ENCODE results near the gene ERI2.
"Not testable (repeated sequence)": the region's sequence is repeated elsewhere in the genome, so short reads cannot be mapped to it uniquely, and the experiment has no call there.

Gene ERI2

DNA sequence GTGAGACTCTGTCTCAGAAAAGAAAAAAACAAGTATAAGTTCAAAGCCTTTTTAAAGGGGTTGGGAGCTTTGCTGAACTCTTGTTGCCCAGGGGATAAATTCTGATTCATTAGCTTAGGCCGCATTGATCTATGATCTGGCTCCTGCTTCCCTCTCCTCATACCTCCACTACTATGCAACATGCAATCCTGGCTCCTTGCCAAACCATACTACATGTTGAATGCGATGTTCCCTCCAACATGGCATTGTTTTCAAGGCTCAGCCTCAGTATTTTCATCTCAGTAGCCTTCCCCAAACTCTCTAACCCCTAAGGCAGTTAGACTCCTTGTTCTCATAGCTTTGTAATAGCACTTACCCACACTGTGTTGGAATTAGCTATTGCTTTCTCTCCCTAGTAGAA lies 6.2 kb upstream of the ERI2 start:
- DNase-seq: no peak

DNA sequence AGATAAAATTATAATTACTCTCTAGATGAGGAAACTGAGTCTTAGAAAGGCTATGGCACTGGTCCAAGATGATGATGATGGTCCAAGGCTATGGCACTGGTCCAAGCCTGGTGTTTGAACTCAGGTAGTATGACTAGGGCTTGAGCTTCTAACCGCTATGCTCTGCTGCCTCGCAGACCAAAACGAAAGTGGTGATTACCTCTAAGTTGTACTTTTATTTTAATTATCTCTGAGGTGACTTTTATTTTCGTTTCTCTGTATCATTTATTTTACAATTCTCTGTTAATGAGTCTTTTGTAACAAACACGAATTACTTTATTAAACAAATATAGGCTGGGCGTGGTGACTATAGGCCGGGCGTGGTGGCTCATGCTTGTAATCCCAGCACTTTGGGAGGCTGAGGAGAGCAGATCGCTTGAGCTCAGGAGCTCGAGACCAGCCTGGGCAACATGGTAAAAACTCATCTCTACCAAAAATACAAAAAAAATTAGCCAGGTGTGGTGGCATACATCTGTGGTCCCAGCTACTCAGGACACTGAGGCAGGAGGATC lies 5.7 kb upstream of the ERI2 start:
- no peak for DNase-seq

DNA sequence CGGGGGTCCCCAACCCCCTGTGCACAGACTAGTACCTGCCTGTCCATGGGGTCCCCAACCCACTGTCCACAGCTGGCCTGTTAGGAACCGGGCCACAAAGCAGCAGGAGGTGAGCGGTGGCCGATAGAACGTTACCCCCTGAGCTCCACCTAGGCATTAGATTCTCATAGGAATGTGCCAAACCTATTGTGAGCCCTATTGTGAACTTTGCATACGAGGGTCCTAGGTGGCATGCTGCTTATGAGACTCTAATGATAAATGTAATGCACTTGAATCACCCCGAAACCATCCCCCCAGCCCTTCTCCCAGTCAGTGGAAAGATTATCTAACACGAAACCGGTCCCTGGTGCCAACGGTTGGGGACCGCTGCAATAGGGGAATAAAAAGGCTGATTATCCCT lies 1.6 kb upstream of the ERI2 start:
- DNase-seq: no peak

DNA sequence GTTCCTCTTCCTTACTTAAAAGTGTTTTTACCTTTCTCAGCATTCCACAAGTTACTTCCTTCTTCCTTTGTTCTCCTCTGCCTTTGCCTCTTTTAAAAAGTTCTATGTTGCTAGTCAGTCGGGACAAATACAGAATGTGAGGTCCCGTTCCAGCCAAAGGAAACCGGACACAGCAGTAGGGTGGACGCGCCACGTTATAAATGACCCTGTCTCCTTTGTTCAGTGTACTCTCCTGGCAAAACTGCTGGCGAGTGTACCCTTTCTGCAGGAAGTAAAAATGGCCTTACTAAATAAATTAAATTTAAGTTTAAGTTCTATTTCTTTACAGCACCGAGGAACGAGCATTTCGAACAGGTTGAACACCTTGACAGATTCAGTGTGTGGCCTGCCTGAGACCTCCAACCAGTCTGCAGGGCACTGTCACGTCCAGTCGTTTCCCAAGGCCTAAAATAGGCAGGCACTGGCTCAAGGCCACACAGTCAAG lies 546 bp downstream of the ERI2 start:
- DNase-seq: not testable (repeated sequence)

DNA sequence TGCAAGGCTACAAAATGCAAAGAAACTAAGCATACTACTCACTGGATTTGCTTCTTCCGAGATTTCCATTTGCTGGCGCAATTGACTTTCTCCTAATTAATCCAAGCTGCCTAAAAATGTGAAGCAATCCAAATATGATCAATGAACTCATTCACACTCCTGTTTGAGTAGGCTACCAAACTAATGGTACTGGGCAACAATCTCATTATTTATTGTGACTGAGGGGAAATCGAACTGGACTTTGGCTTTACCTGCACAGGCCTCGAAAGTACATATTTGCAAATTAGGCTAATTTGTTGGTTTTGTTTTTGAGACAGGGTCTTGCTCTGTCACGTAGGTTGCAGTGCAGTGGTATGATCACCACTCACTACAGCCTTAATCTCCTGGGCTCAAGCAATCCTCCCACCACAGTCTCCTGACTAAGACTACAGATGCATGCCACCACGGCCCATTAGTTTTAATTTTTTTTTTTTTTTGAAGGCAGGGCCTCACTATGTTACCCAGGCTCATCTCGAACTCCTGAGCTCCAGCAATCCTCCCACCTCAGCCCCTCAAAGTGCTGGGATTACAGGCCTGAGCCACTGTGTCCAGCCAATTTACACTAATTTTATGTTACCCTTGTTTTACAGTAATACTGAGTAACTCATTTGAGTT lies 2.6 kb downstream of the ERI2 start:
- DNase-seq: no peak

DNA sequence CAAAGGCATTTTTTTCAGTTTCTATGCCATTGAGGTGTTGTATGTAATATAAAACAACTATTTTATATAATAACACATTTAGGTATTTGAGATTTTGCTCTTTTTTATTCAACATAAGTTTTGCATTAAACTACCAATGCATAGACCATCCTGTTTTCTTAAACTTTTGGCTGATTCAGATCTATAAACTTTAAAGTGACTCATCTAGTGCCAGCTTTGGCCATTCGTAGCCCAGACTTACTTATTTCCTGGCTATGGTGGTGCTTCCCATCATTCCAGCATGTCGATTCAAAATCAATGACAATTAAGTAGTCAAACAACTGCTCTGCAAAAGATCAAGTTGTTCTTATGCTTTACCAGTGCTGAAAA lies 3.1 kb downstream of the ERI2 start:
- no peak for DNase-seq

DNA sequence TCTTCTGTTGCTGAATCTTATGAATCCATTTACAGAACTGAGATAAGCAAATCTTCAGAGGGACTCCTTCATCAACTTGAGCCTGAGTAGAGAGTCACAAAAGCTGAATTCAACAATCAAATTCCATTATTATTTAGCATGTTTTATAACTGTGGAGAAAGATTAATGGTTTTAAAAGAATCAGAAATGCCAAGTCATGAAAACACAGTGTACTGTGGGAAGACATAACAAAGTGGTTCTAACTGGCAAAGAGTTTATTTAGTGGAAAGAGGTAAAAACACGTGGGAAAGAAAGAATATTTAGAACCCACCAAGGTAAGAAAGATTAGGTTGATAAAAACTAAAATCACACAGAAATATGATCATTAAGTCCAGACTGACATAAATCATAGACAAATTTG lies 5.0 kb downstream of the ERI2 start:
- no peak for DNase-seq

DNA sequence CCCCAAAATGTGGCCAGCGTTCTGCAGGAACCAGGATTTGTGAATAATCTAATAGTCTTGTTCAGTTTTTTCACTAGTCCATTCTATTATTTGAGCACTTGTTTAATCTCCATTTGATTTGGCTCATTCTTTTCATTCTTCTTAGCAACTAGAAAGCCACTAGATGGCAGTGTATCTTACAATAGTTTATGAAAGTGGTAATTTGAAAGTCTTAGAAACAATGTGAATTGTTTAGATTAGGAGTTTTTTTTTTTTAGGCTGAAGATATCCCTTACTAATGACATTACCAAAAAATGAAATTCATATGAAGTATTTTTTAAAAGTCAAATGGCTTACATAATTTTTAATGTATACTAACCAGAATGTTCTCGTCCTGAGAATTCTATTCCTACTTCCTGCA lies 6.7 kb downstream of the ERI2 start:
- peak; percentile 14 for DNase-seq

DNA sequence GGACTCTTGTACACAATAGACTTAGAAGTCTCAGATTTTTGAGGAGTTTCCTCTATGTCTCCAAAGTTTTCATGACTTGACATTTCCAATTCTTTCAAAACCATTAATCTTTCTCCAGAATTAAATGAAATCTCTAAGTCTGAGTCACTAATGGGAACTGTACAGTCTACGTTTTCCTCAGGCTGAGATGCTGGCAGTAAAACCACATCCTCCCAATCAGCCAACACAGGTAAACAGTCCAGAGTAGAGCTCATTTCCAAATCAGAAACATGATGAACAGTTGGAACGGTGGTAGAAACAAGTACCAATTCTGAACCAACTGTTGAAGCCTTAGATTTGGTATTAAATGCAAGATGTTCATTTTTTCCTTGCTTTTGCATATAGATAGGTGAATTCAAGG lies 7.9 kb downstream of the ERI2 start:
- DNase-seq: no peak

DNA sequence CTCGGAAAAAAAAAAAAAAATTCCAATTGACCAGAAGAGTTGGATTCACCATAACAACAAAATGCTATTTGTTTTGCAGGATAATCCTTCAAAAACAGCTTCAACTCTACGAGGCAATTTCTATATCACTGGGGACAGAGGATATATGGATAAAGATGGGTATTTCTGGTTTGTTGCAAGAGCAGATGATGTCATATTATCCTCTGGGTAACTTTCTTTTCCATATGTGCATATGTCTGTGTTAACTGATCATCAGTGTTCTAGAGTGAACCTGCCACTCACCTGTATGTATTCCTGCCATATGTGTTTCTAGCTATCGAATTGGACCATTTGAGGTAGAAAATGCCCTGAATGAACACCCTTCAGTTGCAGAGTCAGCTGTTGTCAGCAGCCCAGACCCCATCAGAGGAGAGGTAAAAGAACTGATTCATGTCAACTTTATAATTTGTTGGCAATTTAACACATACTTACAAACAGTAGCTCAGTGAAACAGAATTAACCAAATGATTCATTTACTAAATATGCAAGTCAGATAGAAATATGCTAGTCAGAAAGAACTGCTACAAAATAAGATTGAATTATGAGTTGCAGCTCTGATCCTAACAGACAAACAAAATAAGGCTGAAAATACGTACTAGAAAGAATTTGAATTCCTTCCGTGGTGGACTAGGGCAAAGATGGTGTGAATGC lies 14.2 kb downstream of the ERI2 start:
- DNase-seq: no peak

DNA sequence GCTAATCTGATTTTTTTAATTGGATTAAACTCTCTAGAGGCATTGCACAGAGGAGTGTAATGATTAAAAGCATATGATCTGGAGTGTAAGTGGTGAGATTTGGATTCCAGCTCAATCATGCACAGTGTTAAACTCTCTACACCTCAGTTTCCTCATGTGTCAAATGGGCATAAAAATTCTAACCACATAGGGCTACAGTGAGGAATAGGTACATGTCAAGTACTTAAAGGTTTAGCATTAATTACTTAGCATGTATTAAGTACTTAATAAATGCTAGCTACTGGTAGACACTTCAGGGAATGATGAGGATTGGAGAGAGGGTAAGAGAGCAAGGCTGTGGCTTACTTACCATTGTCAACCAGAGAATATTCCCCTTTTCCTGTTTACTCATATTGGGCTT lies 17.1 kb downstream of the ERI2 start:
- no peak for DNase-seq

DNA sequence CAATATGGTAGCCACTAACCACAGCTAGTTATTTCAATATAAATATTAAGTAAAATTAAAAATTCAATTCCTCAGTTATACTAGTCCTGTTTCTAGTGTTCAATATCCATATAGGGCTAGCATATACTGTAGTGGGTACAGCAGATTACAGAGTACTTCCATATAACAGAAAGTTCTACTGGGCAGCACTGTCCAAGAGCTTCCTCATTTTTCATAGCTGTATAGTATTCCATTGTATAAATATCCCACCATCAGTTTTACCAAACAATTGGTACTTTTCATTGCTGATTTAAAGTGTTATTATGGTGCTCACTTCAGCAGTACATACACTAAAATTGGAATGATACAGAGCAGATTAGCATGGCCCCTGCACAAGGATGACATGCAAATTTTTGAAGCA lies 22.1 kb downstream of the ERI2 start:
- no peak for DNase-seq

DNA sequence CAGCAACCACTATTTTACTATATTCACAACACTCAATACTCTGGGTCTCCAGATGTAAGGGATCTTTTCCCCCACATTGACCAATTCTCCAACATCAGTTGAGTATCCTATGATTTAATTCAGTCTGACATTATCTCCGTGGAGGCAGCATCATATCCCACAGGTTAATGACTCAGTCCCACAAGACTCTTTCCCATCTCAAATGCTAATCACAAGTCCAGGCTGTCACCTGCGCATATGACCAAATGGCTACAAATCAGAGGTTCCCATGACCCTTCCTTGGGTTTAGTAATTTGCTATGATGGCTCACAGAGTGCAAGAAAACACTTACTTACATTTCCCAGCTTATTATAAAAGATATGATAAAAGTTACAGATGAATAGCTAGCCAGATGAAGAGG lies 23.8 kb downstream of the ERI2 start:
- no peak for DNase-seq

DNA sequence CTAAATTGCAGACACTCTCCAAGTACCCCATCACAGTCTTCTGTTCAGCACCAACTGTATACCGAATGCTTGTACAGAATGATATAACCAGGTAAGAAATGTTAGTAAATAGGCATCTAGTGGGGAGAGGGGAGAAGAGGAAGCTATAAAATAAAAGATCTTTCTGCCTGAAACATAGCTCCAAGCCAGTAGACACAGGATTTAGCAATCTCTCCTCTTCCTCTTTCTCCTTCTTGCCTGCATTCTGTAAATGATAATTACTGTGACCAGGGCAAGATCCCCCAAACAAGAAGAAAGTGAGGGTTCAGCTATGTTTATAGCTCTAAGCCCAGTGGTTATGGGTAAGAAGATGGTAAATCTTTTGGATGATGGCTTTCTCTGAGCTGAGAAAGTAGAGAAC lies 24.6 kb downstream of the ERI2 start:
- no peak for DNase-seq

DNA sequence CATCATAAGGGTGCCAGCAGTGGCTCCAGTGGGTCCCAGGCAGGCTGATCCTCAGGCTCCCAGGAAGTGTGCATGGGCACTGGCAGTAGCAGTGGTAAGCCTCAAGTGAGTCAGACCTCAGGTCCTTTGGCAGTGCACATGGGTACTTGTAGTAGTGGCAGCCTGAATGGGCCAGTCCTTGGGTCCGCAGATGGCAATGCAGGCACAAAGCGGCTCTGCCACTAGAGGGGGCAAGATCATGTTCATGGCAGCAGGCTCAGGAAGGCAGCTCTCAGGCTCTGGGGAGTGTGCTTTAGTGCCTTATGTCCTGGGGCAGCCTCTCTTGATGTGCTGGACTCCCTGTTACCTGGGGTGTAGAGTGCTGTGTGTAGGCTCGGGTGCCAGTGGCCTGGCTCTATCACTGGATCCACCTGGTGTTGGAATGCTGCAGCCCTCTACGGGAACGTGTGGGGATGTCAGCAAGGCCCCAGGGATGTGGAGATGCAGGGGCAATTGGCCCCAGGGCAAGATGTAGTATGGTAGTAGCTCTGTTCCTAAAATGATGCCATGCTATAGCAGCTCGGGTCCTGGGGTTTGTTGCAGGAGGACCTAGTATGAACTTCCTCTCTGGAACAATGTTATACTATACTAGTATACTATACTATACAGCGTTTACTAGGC lies 31.4 kb downstream of the ERI2 start:
- peak; percentile 33 for DNase-seq

DNA sequence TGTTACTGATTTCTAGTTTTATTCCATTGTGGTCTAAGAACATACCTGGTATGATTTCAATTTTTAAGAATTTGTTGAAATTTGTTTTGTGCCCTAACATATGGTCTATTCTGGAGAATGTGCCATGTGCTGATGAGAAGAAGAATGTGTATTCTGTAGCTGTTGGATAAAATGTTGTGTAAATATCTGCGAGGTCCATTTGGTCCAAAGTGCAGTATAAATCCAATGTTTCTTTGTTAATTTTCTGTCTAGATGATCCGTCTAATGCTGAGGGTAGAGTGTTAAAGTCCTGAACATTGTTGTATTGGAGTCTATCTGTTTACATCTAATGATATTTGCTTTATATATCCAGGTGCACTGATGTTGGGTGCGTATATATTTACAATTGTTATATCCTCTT lies 32.6 kb downstream of the ERI2 start:
- no peak for DNase-seq

DNA sequence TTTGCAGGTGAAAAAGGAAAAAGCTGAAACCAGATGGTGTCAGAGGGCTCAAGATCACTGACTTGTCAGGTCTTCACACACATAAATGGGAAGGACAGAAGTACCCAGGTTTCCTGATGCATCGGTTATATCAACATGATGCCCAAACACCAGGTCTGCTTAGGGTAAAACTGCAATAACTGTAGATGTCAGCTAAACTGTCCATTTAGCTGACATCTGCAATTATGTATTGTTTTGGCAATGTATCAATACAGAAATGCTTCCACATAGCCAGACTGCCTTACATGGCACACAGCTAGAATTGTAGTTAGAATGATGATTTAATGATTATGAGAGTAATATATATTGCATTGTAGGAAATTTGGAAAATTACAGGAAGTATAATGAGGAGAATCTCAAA lies 37.5 kb downstream of the ERI2 start:
- no peak for DNase-seq

DNA sequence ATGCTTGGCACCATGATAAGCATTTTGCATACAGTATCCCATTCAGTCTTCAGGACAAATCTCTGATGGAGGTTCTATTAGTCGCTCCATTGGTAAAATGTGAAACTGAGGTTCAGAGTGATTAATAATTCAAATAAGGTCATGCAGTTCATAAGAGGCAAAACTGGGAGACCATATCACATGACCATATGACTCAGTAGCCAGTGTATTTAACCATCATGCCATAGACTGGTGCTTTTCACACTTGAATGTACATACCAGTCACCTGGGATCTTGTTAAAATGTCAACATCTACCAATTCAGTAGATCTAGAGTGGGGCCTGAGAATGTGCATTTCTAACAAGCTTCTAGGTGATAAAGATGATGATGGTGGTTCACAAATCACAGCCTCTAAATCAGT lies 38.2 kb downstream of the ERI2 start:
- no peak for DNase-seq

DNA sequence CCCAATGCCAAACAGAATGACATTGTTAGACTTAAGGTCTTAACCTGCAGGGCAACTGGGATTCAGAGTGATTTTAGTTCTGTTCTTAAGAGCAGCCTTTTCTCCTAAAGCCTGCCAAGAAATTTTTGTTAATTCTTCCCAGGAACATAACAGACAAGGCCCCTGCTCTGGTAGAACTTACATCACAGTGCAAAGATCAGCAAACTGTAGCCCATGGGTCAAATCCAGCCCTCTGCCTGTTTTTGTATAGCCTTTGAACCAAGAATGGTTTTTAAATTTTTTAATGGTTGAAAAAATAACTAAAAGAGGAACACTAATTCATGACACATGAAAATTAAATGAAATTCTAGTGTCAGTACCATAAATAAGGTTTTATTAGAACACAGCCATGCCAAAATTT lies 38.7 kb downstream of the ERI2 start:
- no peak for DNase-seq

DNA sequence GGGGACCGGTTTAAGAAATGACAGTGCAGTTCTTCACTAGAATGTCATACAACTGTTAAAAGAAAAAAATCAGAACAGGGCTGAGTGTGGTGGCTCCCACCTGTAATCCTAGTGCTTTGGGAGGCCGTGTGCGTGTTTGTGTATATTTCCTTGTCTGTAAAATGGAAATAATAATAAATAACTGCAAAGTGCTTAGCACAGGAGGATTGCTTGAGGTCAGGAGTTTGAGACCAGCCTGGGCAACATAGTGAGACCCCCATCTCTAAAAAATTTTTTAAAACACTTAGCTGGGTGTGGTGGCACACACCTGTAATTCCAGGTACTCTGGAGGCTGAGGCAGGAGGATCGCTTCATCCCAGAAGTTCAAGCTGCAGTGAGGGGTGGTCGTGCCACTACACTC lies 40.0 kb downstream of the ERI2 start:
- DNase-seq: no peak

DNA sequence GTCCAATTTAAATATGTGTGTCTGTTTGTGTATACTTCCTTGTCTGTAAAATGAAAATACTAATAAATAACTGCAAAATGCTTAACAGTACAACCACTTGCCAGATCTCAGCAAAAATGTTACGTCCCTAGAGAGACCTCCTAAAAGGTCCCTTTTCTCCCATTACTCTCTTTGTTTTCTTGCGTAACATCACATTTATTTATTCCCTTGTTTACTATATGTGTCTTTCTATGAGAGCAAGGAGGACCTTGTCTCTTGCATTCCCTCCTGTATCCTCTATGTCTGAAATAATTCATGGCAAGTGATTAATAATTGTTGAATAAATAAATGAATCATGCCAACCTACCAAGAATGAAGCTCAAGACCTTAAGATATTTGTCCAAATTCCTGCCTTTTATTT lies 40.5 kb downstream of the ERI2 start:
- no peak for DNase-seq

DNA sequence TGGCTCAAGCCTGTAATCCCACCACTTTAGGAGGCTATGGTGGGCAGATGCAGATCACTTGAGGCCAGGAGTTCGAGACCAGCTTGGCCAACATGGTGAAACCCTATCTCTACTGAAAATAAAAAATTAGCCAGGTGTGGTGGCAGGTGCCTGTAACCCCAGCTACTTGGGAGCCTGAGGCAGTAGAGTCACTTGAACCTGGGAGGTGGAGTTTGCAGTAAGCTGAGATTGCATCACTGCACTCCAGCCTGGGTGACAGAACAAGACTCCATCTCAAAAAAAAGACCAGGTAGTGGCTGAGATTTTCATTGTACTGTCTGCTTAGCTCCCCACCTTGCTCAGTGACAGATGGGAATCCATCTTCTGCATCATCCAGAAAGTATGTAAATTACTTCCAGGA lies 41.8 kb downstream of the ERI2 start:
- DNase-seq: not testable (repeated sequence)

DNA sequence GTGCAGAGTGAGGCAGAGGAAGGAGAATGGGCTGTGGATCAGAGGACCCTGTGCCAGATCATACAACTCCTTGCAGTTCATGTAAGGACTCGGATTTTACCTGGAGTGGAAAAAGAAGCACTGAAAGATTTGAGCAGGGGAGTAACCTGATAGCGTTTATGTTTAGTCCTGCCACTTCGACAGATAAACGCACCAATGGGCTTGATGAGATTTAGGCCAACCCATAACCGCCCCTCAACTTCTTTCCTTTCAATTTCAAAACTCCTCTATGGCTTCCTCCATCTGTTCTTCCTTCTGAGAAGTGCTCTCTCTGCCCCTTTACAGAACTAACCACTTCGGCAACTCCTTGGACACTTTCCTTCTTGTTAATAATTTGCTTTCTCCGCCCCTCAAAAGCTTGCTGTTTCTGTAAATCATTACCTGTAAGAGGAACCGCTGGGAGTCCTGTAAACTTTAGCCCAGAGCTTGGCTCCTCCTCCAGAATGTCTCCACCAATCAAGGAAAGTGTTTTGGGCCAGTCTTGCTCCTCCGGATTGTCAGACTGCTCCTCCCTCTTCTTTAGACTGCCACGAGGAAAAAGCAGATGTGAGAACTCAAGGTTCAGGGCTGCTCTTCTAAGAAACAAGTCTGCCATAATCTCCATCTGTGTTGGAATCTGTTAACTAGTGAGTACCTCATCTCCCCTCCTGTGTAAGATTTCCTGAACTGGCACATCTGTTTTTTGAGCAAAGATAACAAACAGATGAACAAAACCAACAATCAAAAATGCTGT lies 42.6 kb downstream of the ERI2 start, which contains the start of gene ACSM3:
Gene ACSM3, plus strand, starts transcription at position 554 of the 772 bp plus-strand sequence. CDS start 6,021 bp downstream, outside the sequence.
- no peak for DNase-seq
